Measurements from ENCODE around the gene ZCCHC7. TPM values are rescaled to one million over a fixed set of nuclear protein-coding genes. Genes with fewer than 3 reads are reported as not detected.

The ZCCHC7 gene
- total and polyA plus RNA-seq, 10 of the 15 experiments (the other 5 are each of a cell fraction or from before 2014, with no cell fraction given), result 42.9 to 178 (median 53.3) TPM

GRCh38 chr9:37292896-37293295 is 172.5 kb downstream of the ZCCHC7 start:
- H3K36me3 ChIP-seq (ENCODE audit: control insufficient read depth in 2 of 2, insufficient read depth in 2 of 2, low read length in 1 of 2), result no peaks in the 10 kb centered on the region; a peak in 2 of 4 replicates
- H3K79me2 ChIP-seq (ENCODE audit: control insufficient read depth, insufficient read depth, low read length), result peaks cover 86% of the 10 kb centered on the region
- H3K27me3 ChIP-seq (replicated peaks in 1 of 2; ENCODE audit: control insufficient read depth in 2 of 2, insufficient read depth in 2 of 2, low read length in 1 of 2), result no peaks in the 10 kb centered on the region
- H3K4me2 ChIP-seq (ENCODE audit: control insufficient read depth, insufficient read depth), result peak overlapping the region; percentile 72
- ChIA-PET RAD21 (ENCODE audit: unreplicated experiment) (interaction anchor here (0.7 to 2.7 kb wide), 18 partner anchors 9 to 297 kb away, joined by 3 to 15 read pairs (median 5); partner anchors contain the start of gene ZCCHC7), SMC1A (ENCODE audit: uncharacterized antibody, unreplicated experiment) (interaction anchor here (0.7 to 3.1 kb wide), 25 partner anchors 9 to 300 kb away, joined by 3 to 24 read pairs (median 3); no protein-coding TSS in a partner anchor), POLR2A (interaction anchor here (1.1 to 2.2 kb wide), 4 partner anchors 9 to 172 kb away, joined by 4 to 10 read pairs (median 6); no protein-coding TSS in a partner anchor), CTCF (interaction anchor here (0.7 to 2.0 kb wide), 5 partner anchors 9 to 420 kb away, joined by 3 to 8 read pairs (median 3); no protein-coding TSS in a partner anchor)
- H4K20me1 ChIP-seq (ENCODE audit: control insufficient read depth, insufficient read depth), result no peaks in the 10 kb centered on the region
- peak overlapping the region; percentile 62 for H3K9ac ChIP-seq (ENCODE audit: control insufficient read depth, insufficient read depth, low read length)
- in situ Hi-C loops (cut with MboI), result no loop called here
- no peak overlapping the region for H2AFZ ChIP-seq (ENCODE audit: control insufficient read depth, low read depth, low read length)
- no TSS peak for BruUV-seq (replicated peaks)
- DNase-seq (ENCODE audit: low read depth, low spot score) (no peak), ATAC-seq (no peak), FAIRE-seq (peak; percentile 68)
- TF ChIP-seq RELA (IDR thresholded peaks at IDR 0.05; ENCODE audit: borderline replicate concordance, partially characterized antibody) (no peak), SRF (IDR thresholded peaks at IDR 0.05; ENCODE audit: low read depth in 2 of 2, low read length in 2 of 2) (no peak), NBN (IDR thresholded peaks at IDR 0.05) (no peak), SMC3 (IDR thresholded peaks at IDR 0.05; ENCODE audit: borderline replicate concordance, low read length) (no peak), CBX3 (IDR thresholded peaks at IDR 0.05; ENCODE audit: borderline replicate concordance, low read depth) (no peak), TARDBP (IDR thresholded peaks at IDR 0.05; ENCODE audit: borderline replicate concordance) (no peak), CBX5 (IDR thresholded peaks at IDR 0.05; ENCODE audit: low read depth) (no peak)
- TF ChIP-seq, protein P1, sequence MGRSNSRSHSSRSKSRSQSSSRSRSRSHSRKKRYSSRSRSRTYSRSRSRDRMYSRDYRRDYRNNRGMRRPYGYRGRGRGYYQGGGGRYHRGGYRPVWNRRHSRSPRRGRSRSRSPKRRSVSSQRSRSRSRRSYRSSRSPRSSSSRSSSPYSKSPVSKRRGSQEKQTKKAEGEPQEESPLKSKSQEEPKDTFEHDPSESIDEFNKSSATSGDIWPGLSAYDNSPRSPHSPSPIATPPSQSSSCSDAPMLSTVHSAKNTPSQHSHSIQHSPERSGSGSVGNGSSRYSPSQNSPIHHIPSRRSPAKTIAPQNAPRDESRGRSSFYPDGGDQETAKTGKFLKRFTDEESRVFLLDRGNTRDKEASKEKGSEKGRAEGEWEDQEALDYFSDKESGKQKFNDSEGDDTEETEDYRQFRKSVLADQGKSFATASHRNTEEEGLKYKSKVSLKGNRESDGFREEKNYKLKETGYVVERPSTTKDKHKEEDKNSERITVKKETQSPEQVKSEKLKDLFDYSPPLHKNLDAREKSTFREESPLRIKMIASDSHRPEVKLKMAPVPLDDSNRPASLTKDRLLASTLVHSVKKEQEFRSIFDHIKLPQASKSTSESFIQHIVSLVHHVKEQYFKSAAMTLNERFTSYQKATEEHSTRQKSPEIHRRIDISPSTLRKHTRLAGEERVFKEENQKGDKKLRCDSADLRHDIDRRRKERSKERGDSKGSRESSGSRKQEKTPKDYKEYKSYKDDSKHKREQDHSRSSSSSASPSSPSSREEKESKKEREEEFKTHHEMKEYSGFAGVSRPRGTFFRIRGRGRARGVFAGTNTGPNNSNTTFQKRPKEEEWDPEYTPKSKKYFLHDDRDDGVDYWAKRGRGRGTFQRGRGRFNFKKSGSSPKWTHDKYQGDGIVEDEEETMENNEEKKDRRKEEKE (IDR thresholded peaks at IDR 0.05), result no peak
- peaks cover 66% of the 10 kb centered on the region for H3K4me1 ChIP-seq (ENCODE audit: control insufficient read depth, insufficient read depth, low read length)
- intact Hi-C loops (cut with micrococcal nuclease; ENCODE audit: unreplicated experiment), result loop anchor here (2.0 to 5.0 kb wide), 4 partner anchors 81 to 266 kb away; no protein-coding TSS in a partner anchor
- peaks cover under 1% of the 10 kb centered on the region; the same call in 2 of the 3 replicates for H3K9me3 ChIP-seq (replicated peaks; ENCODE audit: control insufficient read depth, insufficient read depth, low read length)
- peak overlapping the region; percentile 41; the same call in 1 of the 2 replicates for H3K4me3 ChIP-seq
- peak overlapping the region; percentile 90 for H3K27ac ChIP-seq (ENCODE audit: control insufficient read depth, insufficient read depth)

Data from GM12878 (cell line).